Stimulated activated CD4-positive, alpha-beta T cell treated with anti-CD3 and anti-CD28 coated beads, TNF-alpha, amount 100 ng/mL, for 24 hours (primary cell): ENCODE measurements around the gene USP38.
A peak's percentile ranks its signal among the peaks of the same experiment; 100 is the strongest.
"Not testable (repeated sequence)": the region's sequence is repeated elsewhere in the genome, so short reads cannot be mapped to it uniquely, and the experiment has no call there.

Experiments
- DNase-seq, 3 experiments: peaks; one replicate each; pipeline ENCODE4 v3.0.0-alpha.2; 2020; ENCODE audit warnings: low read depth in 3 of 3

The USP38 gene

GRCh38 chr4:143184503-143185252, at the start of gene USP38:
Gene USP38, plus strand, starts transcription at chr4:143184917. Its CDS starts 534 bp downstream, at chr4:143185451.
- DNase-seq, result peak; percentile 75 to 88 (median 85)

GRCh38 chr4:143135358-143135757, 49.4 kb upstream of the USP38 start:
- DNase-seq, result no peak

- DNase-seq, result no peak
These were observed 44.0 kb upstream of the USP38 start for GRCh38 chr4:143140696-143141095.

GRCh38 chr4:143148521-143148920, 36.2 kb upstream of the USP38 start:
- no peak for DNase-seq

GRCh38 chr4:143156853-143157252, 27.9 kb upstream of the USP38 start:
- DNase-seq, result no peak

- no peak for DNase-seq
These were observed 21.1 kb upstream of the USP38 start for GRCh38 chr4:143163614-143164013.

- not testable (repeated sequence) for DNase-seq
These were observed 18.0 kb upstream of the USP38 start for GRCh38 chr4:143166722-143167121.

GRCh38 chr4:143178923-143179322, 5.8 kb upstream of the USP38 start:
- no peak for DNase-seq

GRCh38 chr4:143183513-143184216, 1.1 kb upstream of the USP38 start:
- DNase-seq, result no peak

- no peak for DNase-seq
These were observed 557 bp upstream of the USP38 start for GRCh38 chr4:143184217-143184502.

- DNase-seq, result no peak
These were observed 763 bp downstream of the USP38 start for GRCh38 chr4:143185253-143186107.

GRCh38 chr4:143186212-143186611, 1.5 kb downstream of the USP38 start:
- DNase-seq, result no peak

GRCh38 chr4:143186649-143187048, 1.9 kb downstream of the USP38 start:
- no peak for DNase-seq

- DNase-seq, result no peak
These were observed 3.7 kb downstream of the USP38 start for GRCh38 chr4:143188136-143189088.

GRCh38 chr4:143189528-143189927, 4.8 kb downstream of the USP38 start:
- no peak for DNase-seq

- DNase-seq, result no peak
These were observed 10.9 kb downstream of the USP38 start for GRCh38 chr4:143195581-143195980.

GRCh38 chr4:143196323-143196722, 11.6 kb downstream of the USP38 start:
- no peak for DNase-seq

- no peak for DNase-seq
These were observed 14.8 kb downstream of the USP38 start for GRCh38 chr4:143199503-143199902.

- DNase-seq, result no peak
These were observed 18.1 kb downstream of the USP38 start for GRCh38 chr4:143202824-143203223.

GRCh38 chr4:143203577-143203976, 18.9 kb downstream of the USP38 start:
- no peak for DNase-seq

- DNase-seq, result no peak
These were observed 22.8 kb downstream of the USP38 start for GRCh38 chr4:143207555-143207954.
